Neural progenitor cell (in vitro differentiated cells): ENCODE data around the gene ASTN1. TPM values are rescaled to one million over a fixed set of nuclear protein-coding genes. Genes with fewer than 3 reads are reported as not detected.

Experiments used
- DNase-seq: peaks from one replicate; pipeline ENCODE4 v3.0.0-alpha.2; 2016; ENCODE audit warnings: low spot score
- H2AFZ ChIP-seq: fragments of 200-600 bp; sonication (generic); replicated peaks from 2 replicates; pipeline ENCODE4 v1.6.1; 2016; ENCODE audit warnings: antibody characterized with exemption
- H3F3A ChIP-seq: fragments of 200-600 bp; sonication (generic); 2 replicates; pipeline ENCODE4 v1.6.1; 2016; ENCODE audit warnings: antibody characterized with exemption, low read depth
- H3K27ac ChIP-seq: fragments of 200-600 bp; sonication (generic); 2 replicates; pipeline ENCODE4 v1.5.1; 2016; ENCODE audit warnings: mild to moderate bottlenecking
- H3K27me3 ChIP-seq: fragments of 200-600 bp; sonication (generic); 2 replicates; pipeline ENCODE4 v1.6.1; 2016; ENCODE audit warnings: mild to moderate bottlenecking, moderate library complexity
- H3K36me3 ChIP-seq: fragments of 200-600 bp; sonication (generic); 2 replicates; pipeline ENCODE4 v1.5.1; 2016
- H3K4me1 ChIP-seq: fragments of 200-600 bp; sonication (generic); 2 replicates; pipeline ENCODE4 v1.6.1; 2016; ENCODE audit warnings: mixed run types
- H3K4me2 ChIP-seq: fragments of 200-600 bp; sonication (generic); 2 replicates; pipeline ENCODE4 v1.6.1; 2016
- H3K4me3 ChIP-seq: fragments of 200-600 bp; sonication (generic); 2 replicates; pipeline ENCODE4 v1.5.1; 2016
- H3K79me2 ChIP-seq: fragments of 200-600 bp; sonication (generic); 2 replicates; pipeline ENCODE4 v1.6.1; 2016; ENCODE audit warnings: low read depth
- H3K9ac ChIP-seq: fragments of 200-600 bp; sonication (generic); 2 replicates; pipeline ENCODE4 v1.6.1; 2016
- H3K9me3 ChIP-seq: fragments of 200-600 bp; sonication (generic); 2 replicates; pipeline ENCODE4 v1.5.1; 2016; ENCODE audit warnings: low read depth
- H4K20me1 ChIP-seq: fragments of 200-600 bp; sonication (generic); 2 replicates; pipeline ENCODE4 v1.6.1; 2016; ENCODE audit warnings: low read depth
- H3K27ac Mint-ChIP-seq: 3 replicates; pipeline ENCODE4 v1.8.0; 2021; ENCODE audit warnings: mixed read lengths
- H3K27me3 Mint-ChIP-seq: 2 replicates; pipeline ENCODE4 v1.8.0; 2022; ENCODE audit warnings: low read depth, mild to moderate bottlenecking, inconsistent platforms, moderate library complexity, mixed read lengths; ENCODE audit not compliant: insufficient read depth
- H3K36me3 Mint-ChIP-seq: 3 replicates; pipeline ENCODE4 v1.8.0; 2021; ENCODE audit warnings: mixed read lengths
- H3K4me1 Mint-ChIP-seq: 3 replicates; pipeline ENCODE4 v1.8.0; 2021; ENCODE audit warnings: mixed read lengths
- H3K4me3 Mint-ChIP-seq: 3 replicates; pipeline ENCODE4 v1.8.0; 2021; ENCODE audit warnings: mild to moderate bottlenecking, moderate library complexity, mixed read lengths
- H3K9me3 Mint-ChIP-seq: 3 replicates; pipeline ENCODE4 v1.8.0; 2020; ENCODE audit warnings: mixed read lengths
- CTCF ChIP-seq: fragments of 200-600 bp; sonication (generic); IDR thresholded peaks from 2 replicates; pipeline ENCODE4 v1.5.1; 2017; ENCODE audit warnings: antibody characterized with exemption, mild to moderate bottlenecking
- EZH2 ChIP-seq: fragments of 200-600 bp; sonication (generic); IDR thresholded peaks from 2 replicates; pipeline ENCODE4 v1.6.1; 2017; ENCODE audit warnings: antibody characterized with exemption, mild to moderate bottlenecking, moderate library complexity
- EZH2phosphoT487 ChIP-seq: fragments of 200-600 bp; sonication (generic); IDR thresholded peaks from 2 replicates; pipeline ENCODE4 v1.6.1; 2017; ENCODE audit warnings: antibody characterized with exemption
- total RNA-seq: library from RNA; depleted of rRNA; stranded (reverse); fragments of >200 nt; gene quantifications from 2 replicates; pipeline ENCODE4 v1.2.3, GENCODE V29; 2015; ENCODE audit warnings: low replicate concordance

The ASTN1 gene
- total RNA-seq, 1 donor from 2014 or later: 7.7 TPM

DNA sequence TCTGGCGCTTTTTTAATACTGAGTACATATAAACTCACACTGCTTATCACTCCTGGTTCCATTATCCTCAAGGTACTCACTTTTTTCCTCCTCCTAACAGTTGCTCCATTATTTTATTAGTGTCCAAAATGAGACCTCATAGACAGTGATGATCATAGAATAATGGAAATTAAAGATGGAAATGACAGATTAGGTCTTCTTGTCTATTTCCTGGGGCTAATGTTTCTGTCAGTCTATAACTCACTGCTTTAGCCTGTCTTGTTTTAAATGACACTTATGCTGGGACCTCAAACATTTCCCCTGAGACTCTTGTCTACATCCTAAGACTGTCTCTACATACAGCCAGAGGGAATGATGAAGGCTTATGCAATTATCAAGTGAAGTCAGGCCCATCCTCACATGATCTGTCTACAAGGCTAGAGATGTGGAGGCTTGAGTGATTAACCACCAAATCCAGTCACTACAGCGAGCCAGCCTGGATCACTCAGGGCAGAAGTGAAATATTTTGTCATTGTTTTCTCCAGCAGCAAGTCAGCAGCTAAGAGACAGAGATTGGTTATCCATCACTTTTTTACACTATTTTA is 152.1 kb downstream of the ASTN1 start:
- peaks cover 9% of the 10 kb centered on the region for H3K4me1 Mint-ChIP-seq
- no peaks in the 10 kb centered on the region for H3F3A ChIP-seq
- peaks cover 8% of the 10 kb centered on the region for H3K36me3 Mint-ChIP-seq
- no peak overlapping the region for H3K4me3 ChIP-seq
- no peak overlapping the region for H2AFZ ChIP-seq
- no peaks in the 10 kb centered on the region for H4K20me1 ChIP-seq
- no peak overlapping the region for H3K4me3 Mint-ChIP-seq
- H3K36me3 ChIP-seq: no peaks in the 10 kb centered on the region
- H3K27ac Mint-ChIP-seq: no peak overlapping the region
- H3K4me1 ChIP-seq: peaks cover 4% of the 10 kb centered on the region
- H3K9ac ChIP-seq: no peak overlapping the region
- H3K4me2 ChIP-seq: no peak overlapping the region
- no peaks in the 10 kb centered on the region for H3K9me3 Mint-ChIP-seq
- H3K27me3 ChIP-seq: no peaks in the 10 kb centered on the region
- H3K27ac ChIP-seq: no peak overlapping the region
- TF ChIP-seq EZH2phosphoT487 (no peak), CTCF (no peak), EZH2 (no peak)
- no peaks in the 10 kb centered on the region for H3K27me3 Mint-ChIP-seq
- H3K9me3 ChIP-seq: no peaks in the 10 kb centered on the region
- DNase-seq: no peak
- H3K79me2 ChIP-seq: no peaks in the 10 kb centered on the region

DNA sequence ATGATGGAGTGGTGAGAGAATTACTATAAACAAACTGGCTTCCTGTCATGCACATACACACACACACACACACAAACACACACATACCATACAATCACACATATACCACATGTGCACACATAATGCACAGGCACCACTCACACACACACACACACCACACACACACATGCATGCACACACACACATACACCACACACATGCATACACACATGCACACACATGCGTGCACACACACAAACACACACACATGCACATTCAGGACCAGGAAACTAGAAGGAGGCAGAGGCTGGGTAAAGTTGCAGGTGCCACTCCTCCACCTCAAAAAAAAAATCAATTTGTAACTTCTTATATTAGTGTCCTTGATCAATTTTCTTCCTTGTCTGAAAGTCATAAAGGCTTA is 153.0 kb downstream of the ASTN1 start:
- H3K9me3 ChIP-seq: no peaks in the 10 kb centered on the region
- no peak for DNase-seq
- Mint-ChIP-seq H3K27me3 (no peaks in the 10 kb centered on the region), H3K4me3 (no peak overlapping the region), H3K36me3 (peaks cover 4% of the 10 kb centered on the region), H3K9me3 (no peaks in the 10 kb centered on the region), H3K4me1 (peaks cover 9% of the 10 kb centered on the region), H3K27ac (no peak overlapping the region)
- no peaks in the 10 kb centered on the region for H3K79me2 ChIP-seq
- no peak overlapping the region for H3K27ac ChIP-seq
- no peaks in the 10 kb centered on the region for H3K36me3 ChIP-seq
- TF ChIP-seq CTCF (no peak), EZH2 (no peak), EZH2phosphoT487 (no peak)
- peaks cover 4% of the 10 kb centered on the region for H3K4me1 ChIP-seq
- H3K27me3 ChIP-seq: no peaks in the 10 kb centered on the region
- no peak overlapping the region for H3K9ac ChIP-seq
- H3F3A ChIP-seq: no peaks in the 10 kb centered on the region
- H2AFZ ChIP-seq: no peak overlapping the region
- H4K20me1 ChIP-seq: no peaks in the 10 kb centered on the region
- no peak overlapping the region for H3K4me2 ChIP-seq
- H3K4me3 ChIP-seq: no peak overlapping the region

- Histone ChIP-seq H3K4me1 (peaks cover 4% of the 10 kb centered on the region), H3K4me2 (no peak overlapping the region), H2AFZ (no peak overlapping the region), H3K27me3 (no peaks in the 10 kb centered on the region), H3K9ac (no peak overlapping the region), H4K20me1 (no peaks in the 10 kb centered on the region), H3K79me2 (no peaks in the 10 kb centered on the region), H3K36me3 (no peaks in the 10 kb centered on the region), H3F3A (no peaks in the 10 kb centered on the region), H3K27ac (no peak overlapping the region), H3K4me3 (no peak overlapping the region), H3K9me3 (no peaks in the 10 kb centered on the region)
- peaks cover 4% of the 10 kb centered on the region for H3K36me3 Mint-ChIP-seq
- H3K27ac Mint-ChIP-seq: no peak overlapping the region
- DNase-seq: no peak
- no peaks in the 10 kb centered on the region for H3K9me3 Mint-ChIP-seq
- H3K27me3 Mint-ChIP-seq: no peaks in the 10 kb centered on the region
- H3K4me1 Mint-ChIP-seq: peaks cover 9% of the 10 kb centered on the region
- no peak overlapping the region for H3K4me3 Mint-ChIP-seq
- TF ChIP-seq EZH2phosphoT487 (no peak), CTCF (no peak), EZH2 (no peak)
Measured at GRCh38 chr1:177010211-177010825, 154.2 kb downstream of the ASTN1 start.
